Ramos (cell line): ENCODE measurements around the gene IL17RA.

Experiments
- in situ Hi-C: fragments of 300-500 bp; cut with MboI; formaldehyde crosslinking; loops from one replicate; pipeline ENCODE4 v1.14.3; 2022; ENCODE audit warnings: low sequenced_read_pairs; ENCODE audit not compliant: unreplicated experiment

IL17RA gene

GRCh38 chr22:17149076-17149815 lies 64.4 kb downstream of the IL17RA start:
- in situ Hi-C loops = no loop called here

GRCh38 chr22:17152340-17152739 lies 67.5 kb downstream of the IL17RA start:
- in situ Hi-C loops = no loop called here

- in situ Hi-C loops = no loop called here
These were observed 68.2 kb downstream of the IL17RA start for GRCh38 chr22:17152971-17153370.

- in situ Hi-C loops = no loop called here
These were observed 71.1 kb downstream of the IL17RA start for GRCh38 chr22:17155941-17156340.

GRCh38 chr22:17157714-17158113 lies 72.9 kb downstream of the IL17RA start:
- in situ Hi-C loops = no loop called here

- in situ Hi-C loops = no loop called here
These were observed 73.4 kb downstream of the IL17RA start for GRCh38 chr22:17158176-17158567.

- in situ Hi-C loops = no loop called here
These were observed 74.0 kb downstream of the IL17RA start, which contains the start of gene HDHD5 for GRCh38 chr22:17158568-17159503. Gene HDHD5 (minus strand): TSS chr22:17159277. CDS start chr22:17159251, 26 bp downstream.

GRCh38 chr22:17159504-17159951 lies 74.7 kb downstream of the IL17RA start:
- in situ Hi-C loops = no loop called here

- in situ Hi-C loops = no loop called here
These were observed 77.2 kb downstream of the IL17RA start for GRCh38 chr22:17161991-17162390.

GRCh38 chr22:17162731-17163130 lies 77.9 kb downstream of the IL17RA start:
- in situ Hi-C loops = no loop called here

GRCh38 chr22:17164392-17165024 lies 79.7 kb downstream of the IL17RA start:
- in situ Hi-C loops = no loop called here
